K562 (cell line): Measurements from ENCODE around the gene SCRN1. TPM values are rescaled to one million over a fixed set of nuclear protein-coding genes. Genes with fewer than 3 reads are reported as not detected.

Experiments
- ATAC-seq: fragments of 200-7000 bp; cut with Tn5 transposase; 3 replicates; pipeline ENCODE4 v1.9.1; 2020; ENCODE audit warnings: moderate library complexity
- BruUV-seq: library from RNA; stranded (reverse); fragments of 400-500 nt; replicated peaks from 2 replicates; lab custom pipeline; 2021; lab: Mats Ljungman, UMichigan
- CTCF ChIA-PET: fragments of 300-600 bp; formaldehyde crosslinking; extraction: SDS; loops from one replicate; lab custom pipeline; 2021; ENCODE audit warnings: low intra/inter-chr PET ratio; lab: Yijun Ruan, JAX
- POLR2A ChIA-PET: fragments of 300-600, 350-650 bp; sonication (Branson Sonifier 250); formaldehyde crosslinking; extraction: SDS; loops from one replicate; lab custom pipeline; 2021; ENCODE audit warnings: antibody characterized with exemption, inconsistent platforms; lab: Yijun Ruan, JAX
- DNase-seq, 4 experiments: peaks; one replicate each; pipeline versions ENCODE4 v3.0.0 to v3.0.0-alpha.2; 2011 to 2018; ENCODE audit warnings: low spot score in 3 of 4, mixed read lengths in 3 of 4; ENCODE audit errors: extremely low read depth in 1 of 4
- FAIRE-seq: peaks from 2 replicates; lab custom pipeline; 2011; peaks lifted over from hg19 to GRCh38; lab: Jason Lieb, UNC
- H2AFZ ChIP-seq: 2 replicates; pipeline ENCODE4 v1.6.0; 2011; ENCODE audit warnings: low read depth, low read length, control low read depth, inconsistent platforms
- H3K27ac ChIP-seq: fragments of 200-600 bp; 3 replicates; pipeline ENCODE4 v1.8.0; 2011; ENCODE audit warnings: low read depth, mild to moderate bottlenecking, control low read depth, inconsistent platforms, low read length, moderate library complexity, mixed read lengths; ENCODE audit errors: extremely low read depth
- H3K27me3 ChIP-seq, 2 experiments: fragments of 300-600 bp in 1 of 2; 2 replicates in 1 of 2; 3 replicates in 1 of 2; pipeline versions ENCODE4 v1.6.0 to v1.8.0; 2011; ENCODE audit warnings: inconsistent platforms in 2 of 2, low read length in 2 of 2, mild to moderate bottlenecking in 1 of 2, mixed read lengths in 1 of 2, moderate library complexity in 1 of 2; ENCODE audit not compliant: control insufficient read depth in 2 of 2, insufficient read depth in 2 of 2
- H3K36me3 ChIP-seq: fragments of 300-600 bp; 3 replicates; pipeline ENCODE4 v1.8.0; 2011; ENCODE audit warnings: mild to moderate bottlenecking, low read length, inconsistent platforms; ENCODE audit not compliant: control insufficient read depth, insufficient read depth
- H3K4me1 ChIP-seq, 2 experiments: fragments of 200-600 bp in 1 of 2; replicated peaks in 1 of 2; 2 replicates in 1 of 2; 3 replicates in 1 of 2; pipeline versions ENCODE4 v1.5.1 to v1.8.0; 2011; ENCODE audit warnings: inconsistent platforms in 2 of 2, low read length in 2 of 2, mild to moderate bottlenecking in 1 of 2, mixed read lengths in 1 of 2, moderate library complexity in 1 of 2; ENCODE audit not compliant: control insufficient read depth in 2 of 2, insufficient read depth in 2 of 2
- H3K4me2 ChIP-seq: 2 replicates; pipeline ENCODE4 v1.6.1; 2011; ENCODE audit warnings: low read length, control low read depth, inconsistent platforms, mixed read lengths; ENCODE audit not compliant: insufficient read depth
- H3K4me3 ChIP-seq: fragments of 200-600 bp; sonication (generic), shearing (Covaris generic); 2 replicates; pipeline ENCODE4 v1.5.1; 2016; ENCODE audit warnings: control low read depth, inconsistent platforms
- H3K79me2 ChIP-seq: fragments of 200-600 bp; 3 replicates; pipeline ENCODE4 v1.8.0; 2011; ENCODE audit warnings: low read length, inconsistent platforms; ENCODE audit not compliant: control insufficient read depth, insufficient read depth
- H3K9ac ChIP-seq, 2 experiments: 2 replicates each; pipeline versions ENCODE4 v1.6.0 to v1.6.1; 2011; ENCODE audit warnings: low read depth in 2 of 2, low read length in 2 of 2, control low read depth in 1 of 2, inconsistent platforms in 1 of 2, mild to moderate bottlenecking in 1 of 2, mixed read lengths in 1 of 2; ENCODE audit not compliant: insufficient read depth in 1 of 2
- H3K9me1 ChIP-seq: one replicate; pipeline ENCODE4 v1.6.0; 2011; ENCODE audit warnings: inconsistent platforms, mild to moderate bottlenecking, low read length, moderate library complexity; ENCODE audit not compliant: control insufficient read depth, insufficient read depth
- H3K9me3 ChIP-seq: replicated peaks from 2 replicates; pipeline ENCODE4 v1.5.1; 2011; ENCODE audit warnings: low read depth, low read length, inconsistent platforms; ENCODE audit not compliant: control insufficient read depth, insufficient read depth
- H4K20me1 ChIP-seq: replicated peaks from 2 replicates; pipeline ENCODE4 v1.6.1; 2011; ENCODE audit warnings: low read length, inconsistent platforms, mixed read lengths; ENCODE audit not compliant: control insufficient read depth, insufficient read depth
- MTA1 ChIP-seq: fragments of 450-650 bp; IDR thresholded peaks from 2 replicates; pipeline ENCODE4 v1.6.1; 2017; ENCODE audit warnings: borderline replicate concordance
- SIRT6 ChIP-seq: IDR thresholded peaks from one replicate; pipeline ENCODE4 v1.6.1; 2012; ENCODE audit warnings: low read depth, mild to moderate bottlenecking, control low read depth, inconsistent platforms, low read length, moderate library complexity
- SOX6 ChIP-seq: fragments of 450-650 bp; IDR thresholded peaks from 2 replicates; pipeline ENCODE4 v1.6.1; 2014; ENCODE audit warnings: mild to moderate bottlenecking
- WGBS: fragments of 100-300 bp; shearing (Covaris generic); methylation state at CpG from one replicate; pipeline ENCODE4 v1.1.6; 2016; ENCODE audit warnings: low coverage, mixed read lengths; ENCODE audit not compliant: insufficient coverage; ENCODE audit errors: missing lambda C conversion rate; 5-methylcytosine and 5-hydroxymethylcytosine counted together
- in situ Hi-C: fragments of 300-500 bp; cut with MboI; formaldehyde crosslinking; loops from 4 replicates; pipeline ENCODE4 v1.15.0; 2018; ENCODE audit warnings: inconsistent platforms, mixed read lengths
- intact Hi-C: fragments of 100-400 bp; cut with micrococcal nuclease; formaldehyde crosslinking; loops from 2 replicates; pipeline ENCODE4 v1.14.2; 2022
- polyA plus RNA-seq, 8 experiments: library from polyadenylated mRNA; depleted of rRNA in 4 of 8; stranded (reverse) in 5 of 8; unstranded in 3 of 8; fragments of >200 nt; fragmentation: Nextera tagmentation in 2 of 8; fragmentation: Illumina TruSeq in 1 of 8; extraction: Ambion mirVana in 2 of 8; extraction: Trizol in 1 of 8; gene quantifications; 2 replicates each; pipeline versions ENCODE4 v1.2.1 to v1.2.3, GENCODE V29; 2011 to 2014; ENCODE audit warnings: inconsistent platforms in 1 of 8, missing spikeins in 1 of 8
- total RNA-seq, 7 experiments: library from RNA; depleted of rRNA in 6 of 7; stranded (reverse); fragments of >200 nt in 6 of 7; fragmentation: Illumina TruSeq in 2 of 7; extraction: Trizol in 2 of 7; gene quantifications; 2 replicates each; pipeline versions ENCODE4 v1.2.1 to v1.2.3, GENCODE V29; 2011 to 2021; ENCODE audit warnings: low replicate concordance in 1 of 7
- TF ChIP-seq, protein P1 (sequence below), 2 experiments: fragments of 450-650 bp in 1 of 2; sonication (generic) in 1 of 2; formaldehyde crosslinking in 1 of 2; IDR thresholded peaks; 2 replicates each; pipeline versions ENCODE4 v1.7.1 to v1.9.0; 2016 to 2022; ENCODE audit warnings: inconsistent platforms in 1 of 2, mild to moderate bottlenecking in 1 of 2, missing genetic modification reagents in 1 of 2

The SCRN1 gene
- total and polyA plus RNA-seq, 9 of the 15 experiments (the other 6 are each of a cell fraction or from before 2014, with no cell fraction given) = 0.13 to 1.4 (median 0.20) TPM

DNA sequence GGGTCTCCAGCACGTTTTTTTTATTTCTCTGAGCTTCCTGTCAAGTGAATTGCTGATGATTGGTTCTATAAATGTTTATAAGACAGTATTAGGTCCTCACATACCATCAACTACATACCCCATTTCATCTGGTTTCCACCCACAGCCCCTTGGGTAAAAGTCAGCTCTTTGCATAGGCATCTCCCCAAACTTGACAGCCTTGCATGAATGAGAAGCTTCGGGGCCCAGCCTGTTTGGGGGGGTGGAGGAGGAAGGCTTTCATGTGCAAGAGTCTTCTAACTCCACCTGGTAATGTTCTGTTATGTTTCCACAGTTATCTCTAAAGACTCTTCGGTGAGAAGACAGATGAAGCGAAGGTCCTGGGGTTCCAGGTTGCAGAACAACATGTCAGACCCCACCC lies 75.4 kb downstream of the SCRN1 start:
- in situ Hi-C loops = loop anchor here (10.0 kb wide), 1 partner anchor 279 kb away; no protein-coding TSS in a partner anchor
- Histone ChIP-seq H3K4me3 (no peak overlapping the region), H3K9me1 (no peaks in the 10 kb centered on the region), H4K20me1 (no peaks in the 10 kb centered on the region), H3K79me2 (no peaks in the 10 kb centered on the region), H3K9me3 (no peaks in the 10 kb centered on the region), H3K27me3 (peaks cover 2 to 8% of the 10 kb centered on the region in 2 experiments; a peak in 2 of 5 replicates), H3K4me2 (no peak overlapping the region), H3K9ac (no peak overlapping the region), H3K4me1 (no peaks in the 10 kb centered on the region), H3K36me3 (no peaks in the 10 kb centered on the region), H3K27ac (no peak overlapping the region), H2AFZ (no peak overlapping the region)
- intact Hi-C loops = no loop called here
- ATAC-seq (no peak), DNase-seq (no peak), FAIRE-seq (no peak)
- CTCF ChIA-PET = no interaction called here
- no TSS peak for BruUV-seq
- 11% methylated on average over 4 of the region's 4 CpGs for WGBS
- no peak for TF ChIP-seq MTA1
- POLR2A ChIA-PET = interaction anchor here (0.6 to 0.9 kb wide), 2 partner anchors 13 to 470 kb away, joined by 3 read pairs; no protein-coding TSS in a partner anchor

DNA sequence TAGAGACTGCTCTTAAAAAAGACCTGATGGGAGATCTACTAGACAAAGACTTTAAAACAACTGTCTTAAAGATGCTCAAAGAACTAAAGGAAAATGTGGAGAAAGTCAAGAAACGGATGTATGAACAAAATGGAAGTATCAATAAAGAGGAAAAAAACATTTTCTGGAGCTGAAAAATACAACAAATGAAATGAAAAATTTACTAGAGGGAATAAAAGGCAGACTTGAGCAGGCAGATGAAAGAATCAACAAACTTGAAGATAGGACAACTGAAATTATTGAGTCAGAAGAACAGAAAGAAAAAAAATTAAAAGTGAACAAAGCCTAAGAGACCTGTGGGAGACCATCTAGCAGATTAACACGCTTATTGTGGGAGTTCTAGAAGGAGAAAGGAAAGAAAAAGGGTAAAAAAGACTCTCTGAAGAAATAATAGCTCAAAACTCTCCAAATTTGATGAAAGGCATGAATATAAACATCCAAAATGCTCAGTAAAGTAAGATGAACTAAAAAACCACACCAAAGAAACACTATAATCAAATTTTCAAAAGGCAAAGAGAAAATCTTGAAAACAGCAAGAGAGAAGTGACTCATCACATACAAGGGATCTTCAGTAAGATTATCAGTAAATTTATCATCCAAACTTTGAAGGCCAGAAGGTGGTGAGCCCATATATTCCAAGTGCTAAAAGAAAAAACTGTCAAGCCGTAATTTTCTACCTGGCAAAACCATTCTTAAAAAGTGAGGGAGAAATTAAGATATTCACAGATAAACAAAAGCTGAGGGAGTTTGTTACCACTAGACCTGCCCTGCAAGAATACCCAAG lies 83.2 kb downstream of the SCRN1 start:
- no peaks in the 10 kb centered on the region for H4K20me1 ChIP-seq
- no peaks in the 10 kb centered on the region; the same call in 2 of the 3 replicates for H3K36me3 ChIP-seq
- H3K9ac ChIP-seq = no peak overlapping the region
- no peak overlapping the region for H3K4me2 ChIP-seq
- DNase-seq (no peak), ATAC-seq (no peak), FAIRE-seq (no peak)
- no peaks in the 10 kb centered on the region for H3K27me3 ChIP-seq
- BruUV-seq = no TSS peak
- 0% methylated on average over 3 of the region's 3 CpGs for WGBS
- no peak overlapping the region for H2AFZ ChIP-seq
- H3K27ac ChIP-seq = no peak overlapping the region
- no peaks in the 10 kb centered on the region for H3K4me1 ChIP-seq
- ChIA-PET POLR2A (interaction anchor here (0.7 kb wide), 1 partner anchor 231 kb away, joined by 3 read pairs; no protein-coding TSS in a partner anchor), CTCF (no interaction called here)
- intact Hi-C loops = no loop called here
- H3K79me2 ChIP-seq = no peaks in the 10 kb centered on the region
- no peaks in the 10 kb centered on the region; the same call in none of the 2 replicates for H3K9me3 ChIP-seq
- no peak overlapping the region for H3K4me3 ChIP-seq
- no peaks in the 10 kb centered on the region for H3K9me1 ChIP-seq
- in situ Hi-C loops = no loop called here
- no peak for TF ChIP-seq SIRT6
- TF ChIP-seq, protein P1, sequence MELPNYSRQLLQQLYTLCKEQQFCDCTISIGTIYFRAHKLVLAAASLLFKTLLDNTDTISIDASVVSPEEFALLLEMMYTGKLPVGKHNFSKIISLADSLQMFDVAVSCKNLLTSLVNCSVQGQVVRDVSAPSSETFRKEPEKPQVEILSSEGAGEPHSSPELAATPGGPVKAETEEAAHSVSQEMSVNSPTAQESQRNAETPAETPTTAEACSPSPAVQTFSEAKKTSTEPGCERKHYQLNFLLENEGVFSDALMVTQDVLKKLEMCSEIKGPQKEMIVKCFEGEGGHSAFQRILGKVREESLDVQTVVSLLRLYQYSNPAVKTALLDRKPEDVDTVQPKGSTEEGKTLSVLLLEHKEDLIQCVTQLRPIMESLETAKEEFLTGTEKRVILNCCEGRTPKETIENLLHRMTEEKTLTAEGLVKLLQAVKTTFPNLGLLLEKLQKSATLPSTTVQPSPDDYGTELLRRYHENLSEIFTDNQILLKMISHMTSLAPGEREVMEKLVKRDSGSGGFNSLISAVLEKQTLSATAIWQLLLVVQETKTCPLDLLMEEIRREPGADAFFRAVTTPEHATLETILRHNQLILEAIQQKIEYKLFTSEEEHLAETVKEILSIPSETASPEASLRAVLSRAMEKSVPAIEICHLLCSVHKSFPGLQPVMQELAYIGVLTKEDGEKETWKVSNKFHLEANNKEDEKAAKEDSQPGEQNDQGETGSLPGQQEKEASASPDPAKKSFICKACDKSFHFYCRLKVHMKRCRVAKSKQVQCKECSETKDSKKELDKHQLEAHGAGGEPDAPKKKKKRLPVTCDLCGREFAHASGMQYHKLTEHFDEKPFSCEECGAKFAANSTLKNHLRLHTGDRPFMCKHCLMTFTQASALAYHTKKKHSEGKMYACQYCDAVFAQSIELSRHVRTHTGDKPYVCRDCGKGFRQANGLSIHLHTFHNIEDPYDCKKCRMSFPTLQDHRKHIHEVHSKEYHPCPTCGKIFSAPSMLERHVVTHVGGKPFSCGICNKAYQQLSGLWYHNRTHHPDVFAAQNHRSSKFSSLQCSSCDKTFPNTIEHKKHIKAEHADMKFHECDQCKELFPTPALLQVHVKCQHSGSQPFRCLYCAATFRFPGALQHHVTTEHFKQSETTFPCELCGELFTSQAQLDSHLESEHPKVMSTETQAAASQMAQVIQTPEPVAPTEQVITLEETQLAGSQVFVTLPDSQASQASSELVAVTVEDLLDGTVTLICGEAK (IDR thresholded peaks at IDR 0.05) = peak; percentile 68
- TF ChIP-seq, protein P1 (CRISPR knock-in tag; IDR thresholded peaks at IDR 0.05) = no peak
- TF ChIP-seq SOX6 = no peak
